ENCODE results near the gene CWC25.
A peak's percentile ranks its signal among the peaks of the same experiment; 100 is the strongest.

Gene CWC25

DNA sequence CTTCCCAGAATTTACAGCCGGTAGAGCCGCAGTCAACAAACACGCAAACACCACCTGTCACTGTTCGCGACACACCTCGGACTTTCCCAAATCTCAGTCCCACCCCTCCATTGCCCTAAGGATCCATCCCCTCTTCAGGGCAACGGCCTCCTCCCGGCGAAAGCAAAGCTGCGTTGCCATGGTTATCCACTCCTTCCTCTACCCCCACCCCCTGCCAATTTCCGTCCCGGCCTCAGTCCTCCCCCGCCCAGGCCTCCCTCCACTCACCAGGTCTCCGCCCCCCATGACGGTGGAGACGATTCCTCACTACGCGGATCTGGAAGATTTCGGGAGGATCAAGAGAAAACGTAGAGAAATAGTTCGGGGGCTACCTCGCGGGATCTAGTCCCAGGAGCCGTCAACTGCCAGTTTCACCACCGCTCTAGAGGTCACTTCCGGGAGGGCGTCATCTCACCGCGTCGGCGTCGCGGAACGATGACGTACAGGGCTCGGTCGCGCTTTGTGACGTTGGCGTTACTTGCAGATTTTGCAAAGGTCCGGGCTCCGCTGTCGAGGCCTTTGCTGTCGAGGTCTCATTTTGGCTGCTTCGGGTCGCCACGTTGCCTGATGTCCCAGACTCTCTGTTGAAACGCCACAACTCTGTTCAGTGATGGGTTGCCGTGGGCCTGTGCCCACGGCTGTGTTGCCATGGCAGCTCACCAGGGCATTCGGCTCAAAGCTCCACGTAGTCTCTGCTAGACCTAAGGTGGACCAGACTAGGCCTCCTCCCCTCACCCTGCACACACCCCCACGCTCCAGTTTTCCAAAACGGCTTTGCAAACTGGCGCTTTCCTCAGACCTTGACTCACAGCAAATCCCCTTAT lies at the start of gene CWC25:
TSS of gene CWC25 (minus strand) at position 423 of the 863 bp plus-strand sequence. CDS start at position 285, 138 bp downstream.
- Histone ChIP-seq H3K4me1 (ENCODE audit: control insufficient read depth, insufficient read depth, low read length) (peaks cover 20% of the 10 kb centered on the region), H3K9me3 (ENCODE audit: control insufficient read depth, low read length) (no peaks in the 10 kb centered on the region), H3K4me3 (ENCODE audit: low read length) (peak within 1 kb of the TSS; percentile 52), H3K27me3 (ENCODE audit: control insufficient read depth, insufficient read depth, low read length) (no peaks in the 10 kb centered on the region), H3K9ac (ENCODE audit: low read length) (peak within 1 kb of the TSS; percentile 80), H3K36me3 (ENCODE audit: control insufficient read depth, insufficient read depth, low read length) (no peaks in the 10 kb centered on the region)

DNA sequence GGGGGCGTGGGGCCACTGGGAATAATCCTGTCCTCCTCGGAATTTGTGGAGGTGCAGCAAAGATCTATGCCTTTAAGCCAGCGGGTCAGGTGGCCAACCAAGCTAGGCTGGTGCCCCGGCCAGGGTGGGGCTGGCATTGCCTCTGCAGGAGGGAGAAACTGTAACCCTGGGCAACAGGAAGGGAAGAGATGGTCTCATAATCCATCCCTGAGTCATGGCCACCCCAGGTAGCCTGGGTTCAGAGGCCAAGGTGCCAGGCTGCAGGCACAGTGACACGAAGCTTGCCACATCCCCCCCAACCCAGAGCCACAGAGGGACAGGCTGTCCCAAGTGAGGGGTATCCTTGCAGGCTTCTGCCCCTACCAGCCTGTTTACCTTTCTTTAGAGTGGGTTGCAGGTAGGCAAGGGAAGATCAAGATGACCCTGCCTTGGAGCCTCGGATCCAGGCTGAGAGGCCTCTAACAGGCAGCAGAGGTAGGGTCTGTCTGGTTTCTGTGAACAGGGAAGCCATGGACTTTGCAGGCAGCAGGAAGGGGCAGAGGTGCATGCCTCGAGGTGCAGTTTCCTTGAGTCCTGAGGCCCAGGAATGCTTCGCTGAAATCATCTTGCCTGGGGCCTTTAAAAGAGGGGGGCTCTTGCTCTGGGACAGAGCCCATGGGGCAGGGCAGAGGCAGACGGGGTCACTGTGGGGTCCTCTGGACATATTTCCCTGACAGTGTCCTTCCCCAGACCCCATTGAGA lies 48.7 kb upstream of the CWC25 start:
- Histone ChIP-seq H3K9ac (ENCODE audit: low read length) (peak overlapping the region; percentile 92), H3K9me3 (ENCODE audit: control insufficient read depth, low read length) (no peaks in the 10 kb centered on the region), H3K36me3 (ENCODE audit: control insufficient read depth, insufficient read depth, low read length) (peaks cover 18% of the 10 kb centered on the region), H3K4me1 (ENCODE audit: control insufficient read depth, insufficient read depth, low read length) (peaks cover 57% of the 10 kb centered on the region), H3K27me3 (ENCODE audit: control insufficient read depth, insufficient read depth, low read length) (no peaks in the 10 kb centered on the region), H3K4me3 (ENCODE audit: low read length) (no peak overlapping the region)

DNA sequence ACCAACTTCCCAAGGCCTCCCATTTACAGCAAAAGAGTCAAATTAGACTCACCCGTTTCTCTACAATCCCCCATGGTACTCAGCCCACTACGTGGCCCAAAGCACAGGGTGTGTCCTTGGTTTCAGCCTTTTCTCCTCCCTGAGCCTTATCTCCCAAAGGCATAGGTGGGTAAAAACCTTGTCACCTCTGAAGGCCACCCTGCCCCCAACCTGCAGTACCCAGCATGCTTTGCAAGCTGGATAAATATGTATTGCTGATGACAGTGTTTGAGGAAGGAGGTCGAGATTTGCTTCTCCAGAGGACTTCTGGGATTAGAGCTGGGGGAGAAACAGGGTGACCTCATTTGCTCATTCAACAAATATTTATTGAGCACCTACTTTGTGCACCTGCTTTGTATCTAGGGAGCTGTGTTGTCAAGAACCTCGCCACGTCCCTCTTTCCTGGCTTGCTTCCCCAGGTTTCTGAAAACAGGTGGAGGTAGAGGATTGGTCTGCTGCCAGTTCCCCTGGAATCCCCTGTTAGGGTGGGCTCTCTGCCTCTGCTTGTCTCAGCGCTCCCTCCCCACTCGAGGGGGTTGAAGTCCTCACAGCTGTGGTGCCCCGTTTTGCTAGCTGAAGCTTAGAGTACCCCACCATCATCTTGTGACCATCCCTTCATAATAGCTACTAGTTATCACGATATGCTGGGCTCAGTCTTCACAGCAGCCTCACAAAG lies 47.7 kb upstream of the CWC25 start:
- H3K4me1 ChIP-seq (ENCODE audit: control insufficient read depth, insufficient read depth, low read length) = peaks cover 64% of the 10 kb centered on the region
- H3K9ac ChIP-seq (ENCODE audit: low read length) = peak overlapping the region; percentile 92
- H3K36me3 ChIP-seq (ENCODE audit: control insufficient read depth, insufficient read depth, low read length) = peaks cover 14% of the 10 kb centered on the region
- H3K4me3 ChIP-seq (ENCODE audit: low read length) = peak overlapping the region; percentile 95
- H3K9me3 ChIP-seq (ENCODE audit: control insufficient read depth, low read length) = no peaks in the 10 kb centered on the region
- H3K27me3 ChIP-seq (ENCODE audit: control insufficient read depth, insufficient read depth, low read length) = no peaks in the 10 kb centered on the region

DNA sequence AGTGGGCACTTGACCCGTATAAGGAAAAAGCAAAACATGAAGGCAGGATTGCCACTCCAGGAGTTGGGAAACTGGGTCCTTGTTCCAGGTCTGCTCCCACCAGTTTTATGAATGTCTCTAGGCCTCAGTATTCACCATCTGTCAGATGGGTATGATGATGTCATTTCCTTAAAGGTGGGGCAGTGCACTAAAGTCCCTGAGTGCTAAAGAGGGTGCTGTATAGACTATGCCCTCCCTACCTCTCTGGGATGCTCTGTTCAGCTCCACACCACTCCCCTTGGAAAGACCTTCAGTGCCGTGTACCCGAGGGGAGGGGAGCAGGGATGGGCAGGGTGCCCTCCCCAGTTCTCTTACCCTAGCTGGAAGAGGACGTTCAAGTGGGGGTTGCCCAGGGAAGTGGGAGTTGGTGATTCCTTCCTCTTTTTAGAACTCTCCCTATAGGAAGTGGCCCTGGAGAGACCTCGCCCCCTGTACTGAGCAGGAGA lies 46.9 kb upstream of the CWC25 start:
- peaks cover 60% of the 10 kb centered on the region for H3K4me1 ChIP-seq (ENCODE audit: control insufficient read depth, insufficient read depth, low read length)

DNA sequence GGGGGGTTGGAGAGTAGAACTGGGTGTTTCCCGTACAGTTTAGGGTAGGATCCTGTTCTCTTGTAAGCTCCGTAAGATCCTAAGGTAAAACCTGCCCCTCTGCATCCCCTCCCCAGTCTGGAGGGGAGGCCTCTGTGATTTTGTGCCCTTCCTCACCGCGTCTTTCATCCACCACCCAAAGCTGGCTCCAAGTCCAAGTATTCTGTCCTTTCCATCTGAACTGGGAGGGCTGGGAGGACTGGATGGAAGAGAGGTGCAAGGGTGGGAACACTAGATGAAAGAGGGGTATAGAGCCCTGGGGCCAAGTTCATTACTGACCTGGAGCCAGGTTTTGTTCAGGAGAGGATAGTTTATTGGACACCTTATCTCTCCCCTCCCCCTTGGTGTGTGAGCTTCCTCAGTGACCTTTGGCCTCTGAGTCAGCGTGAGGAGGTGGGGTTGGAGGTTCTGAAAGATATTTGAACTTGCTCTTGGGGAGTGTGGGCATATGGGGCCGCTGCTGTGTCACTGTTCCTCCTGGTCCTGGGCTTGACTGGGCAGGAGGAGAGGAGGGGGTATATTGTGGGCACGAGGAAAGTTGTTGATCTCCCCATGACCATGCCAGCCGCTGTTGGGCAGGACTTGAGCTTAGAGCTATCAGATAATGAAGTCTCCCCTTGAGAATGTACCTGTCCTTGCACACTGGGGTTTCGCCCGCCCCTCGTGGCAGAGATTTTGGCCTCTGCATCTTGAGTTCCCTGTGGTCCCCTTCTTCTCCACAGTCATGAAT lies 46.3 kb upstream of the CWC25 start:
- H3K4me1 ChIP-seq (ENCODE audit: control insufficient read depth, insufficient read depth, low read length) = peaks cover 55% of the 10 kb centered on the region
- H3K9me3 ChIP-seq (ENCODE audit: control insufficient read depth, low read length) = no peaks in the 10 kb centered on the region
- peak overlapping the region; percentile 95 for H3K4me3 ChIP-seq (ENCODE audit: low read length)
- H3K9ac ChIP-seq (ENCODE audit: low read length) = peak overlapping the region; percentile 92
- H3K27me3 ChIP-seq (ENCODE audit: control insufficient read depth, insufficient read depth, low read length) = no peaks in the 10 kb centered on the region
- peaks cover 13% of the 10 kb centered on the region for H3K36me3 ChIP-seq (ENCODE audit: control insufficient read depth, insufficient read depth, low read length)

More for the DNA sequence above, 46.9 kb upstream of the CWC25 start:
- peak overlapping the region; percentile 92 for H3K9ac ChIP-seq (ENCODE audit: low read length)
- no peaks in the 10 kb centered on the region for H3K27me3 ChIP-seq (ENCODE audit: control insufficient read depth, insufficient read depth, low read length)
- H3K36me3 ChIP-seq (ENCODE audit: control insufficient read depth, insufficient read depth, low read length) = peaks cover 13% of the 10 kb centered on the region
- H3K9me3 ChIP-seq (ENCODE audit: control insufficient read depth, low read length) = no peaks in the 10 kb centered on the region
- peak overlapping the region; percentile 95 for H3K4me3 ChIP-seq (ENCODE audit: low read length)

DNA sequence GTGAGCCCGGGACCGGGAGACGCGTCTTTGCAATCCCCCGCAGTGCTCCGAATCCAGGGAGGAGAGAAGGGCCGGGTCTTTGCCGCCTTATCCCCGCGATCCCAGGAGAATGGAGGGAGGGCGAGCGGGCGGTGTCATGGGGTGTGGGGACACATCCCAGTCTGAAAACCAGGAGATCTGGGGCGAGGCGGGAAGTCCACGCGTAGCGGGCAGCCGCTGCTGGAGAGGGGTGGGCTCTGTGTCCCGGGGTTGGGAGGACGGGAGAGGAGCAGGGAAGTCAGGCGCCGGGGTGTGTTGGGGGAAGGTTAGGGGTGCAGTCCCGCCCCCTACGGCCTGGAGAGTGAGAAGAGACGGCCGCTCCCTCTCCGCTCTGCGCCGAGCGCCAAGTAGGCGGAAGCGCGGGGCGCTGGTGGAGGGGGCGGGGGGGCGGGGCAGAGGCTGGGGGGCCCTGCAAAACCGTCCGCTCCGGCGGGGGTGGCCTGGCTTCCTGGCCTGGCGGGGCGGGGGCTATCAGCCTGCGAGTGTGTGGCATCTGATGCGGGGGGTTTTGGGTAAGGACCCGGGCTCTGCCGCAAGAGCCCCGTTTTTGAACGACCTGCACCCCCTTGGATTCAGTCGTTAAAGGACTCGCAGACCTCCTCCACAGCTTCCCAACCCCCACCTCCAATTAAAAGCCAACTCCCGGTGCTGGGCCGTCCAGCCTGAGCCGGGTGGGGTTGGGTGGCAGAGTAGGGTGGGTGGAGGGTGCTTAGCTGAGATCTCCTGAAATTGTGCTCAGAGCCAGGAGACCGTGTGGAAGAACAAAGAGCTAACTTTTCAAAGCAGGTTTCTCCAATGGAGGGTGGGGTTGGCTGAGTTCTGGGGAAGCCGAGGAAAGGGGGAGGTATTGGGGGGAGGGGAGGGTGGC lies 45.4 kb upstream of the CWC25 start:
- Histone ChIP-seq H3K36me3 (ENCODE audit: control insufficient read depth, insufficient read depth, low read length) (peaks cover 13% of the 10 kb centered on the region), H3K9ac (ENCODE audit: low read length) (peak overlapping the region; percentile 97), H3K4me3 (ENCODE audit: low read length) (peak overlapping the region; percentile 95), H3K27me3 (ENCODE audit: control insufficient read depth, insufficient read depth, low read length) (no peaks in the 10 kb centered on the region), H3K9me3 (ENCODE audit: control insufficient read depth, low read length) (no peaks in the 10 kb centered on the region), H3K4me1 (ENCODE audit: control insufficient read depth, insufficient read depth, low read length) (peaks cover 50% of the 10 kb centered on the region)

DNA sequence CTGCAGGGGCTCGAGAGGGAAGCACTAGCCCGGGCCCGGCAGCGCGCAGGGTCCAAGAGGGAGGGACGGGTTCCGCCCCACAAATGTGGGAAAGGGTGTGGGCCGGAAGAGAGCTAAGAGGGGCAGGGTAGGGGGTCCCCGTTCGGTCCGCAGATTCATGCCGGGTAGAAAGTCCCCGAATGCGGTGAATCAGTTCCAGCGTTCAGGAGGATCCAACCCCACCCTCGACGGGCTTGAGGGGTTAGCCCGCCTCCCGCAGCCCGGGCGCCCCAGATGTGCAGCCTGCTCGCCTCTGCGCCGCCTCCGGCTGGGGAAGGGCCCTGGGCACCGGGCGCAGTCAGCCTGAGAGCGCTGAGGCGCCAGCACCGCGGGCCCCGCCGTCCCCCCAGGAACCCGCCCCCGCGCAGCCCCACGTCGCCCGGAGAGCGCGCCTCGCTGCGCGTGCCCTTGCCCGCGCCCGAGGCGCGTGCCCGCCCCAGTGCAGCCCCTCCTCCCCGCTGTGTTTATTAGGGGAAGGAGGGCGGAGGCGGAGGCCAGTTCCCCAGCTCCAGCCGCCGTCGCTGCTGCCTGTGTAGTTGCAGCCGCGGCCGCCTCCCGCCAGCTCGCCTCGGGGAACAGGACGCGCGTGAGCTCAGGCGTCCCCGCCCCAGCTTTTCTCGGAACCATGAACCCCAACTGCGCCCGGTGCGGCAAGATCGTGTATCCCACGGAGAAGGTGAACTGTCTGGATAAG lies 44.6 kb upstream of the CWC25 start, which contains the start of gene LASP1:
TSS of gene LASP1 (plus strand) at position 533 of the 733 bp plus-strand sequence. CDS start at position 665, 132 bp downstream.
- Histone ChIP-seq H3K4me3 (ENCODE audit: low read length) (peak within 1 kb of the TSS; percentile 95), H3K36me3 (ENCODE audit: control insufficient read depth, insufficient read depth, low read length) (peaks cover 13% of the 10 kb centered on the region), H3K9me3 (ENCODE audit: control insufficient read depth, low read length) (no peaks in the 10 kb centered on the region), H3K4me1 (ENCODE audit: control insufficient read depth, insufficient read depth, low read length) (peaks cover 42% of the 10 kb centered on the region), H3K9ac (ENCODE audit: low read length) (peak within 1 kb of the TSS; percentile 97), H3K27me3 (ENCODE audit: control insufficient read depth, insufficient read depth, low read length) (no peaks in the 10 kb centered on the region)

DNA sequence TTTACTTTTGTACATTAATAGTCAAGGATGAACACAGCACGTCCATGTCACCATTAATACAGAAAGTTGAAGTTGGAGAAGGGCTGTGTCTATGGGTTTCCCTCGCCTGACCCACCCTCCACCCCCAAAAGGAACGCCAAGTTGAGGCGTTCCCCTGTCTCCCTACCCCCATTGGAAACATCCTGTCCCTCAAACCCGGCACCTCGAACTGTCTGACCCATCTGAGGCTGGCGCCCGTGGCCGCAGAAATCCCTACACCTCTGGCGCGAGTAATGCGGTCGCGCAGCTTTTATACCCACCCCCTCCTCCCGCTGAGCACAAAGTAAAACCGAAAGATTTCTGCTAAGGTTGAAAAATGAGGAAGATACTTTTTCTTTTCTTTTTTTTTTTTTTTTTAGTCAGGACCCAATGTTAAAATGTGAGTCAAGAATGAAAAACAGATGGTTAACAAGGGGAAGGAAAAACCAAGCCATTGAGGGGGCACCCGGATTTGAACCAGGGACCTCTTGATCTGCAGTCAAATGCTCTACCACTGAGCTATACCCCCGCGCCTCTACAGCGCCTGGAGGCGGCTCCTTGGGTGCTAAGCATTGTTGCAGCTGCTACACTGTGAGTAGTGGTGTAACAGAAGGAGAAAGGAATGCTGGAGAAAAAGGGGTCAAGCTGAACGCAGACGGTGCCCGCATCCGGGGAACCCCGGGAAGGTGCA lies 43.9 kb upstream of the CWC25 start:
- peaks cover 35% of the 10 kb centered on the region for H3K4me1 ChIP-seq (ENCODE audit: control insufficient read depth, insufficient read depth, low read length)
- peaks cover 8% of the 10 kb centered on the region for H3K36me3 ChIP-seq (ENCODE audit: control insufficient read depth, insufficient read depth, low read length)
- no peaks in the 10 kb centered on the region for H3K9me3 ChIP-seq (ENCODE audit: control insufficient read depth, low read length)
- H3K9ac ChIP-seq (ENCODE audit: low read length) = peak overlapping the region; percentile 97
- H3K4me3 ChIP-seq (ENCODE audit: low read length) = peak overlapping the region; percentile 92
- H3K27me3 ChIP-seq (ENCODE audit: control insufficient read depth, insufficient read depth, low read length) = no peaks in the 10 kb centered on the region

DNA sequence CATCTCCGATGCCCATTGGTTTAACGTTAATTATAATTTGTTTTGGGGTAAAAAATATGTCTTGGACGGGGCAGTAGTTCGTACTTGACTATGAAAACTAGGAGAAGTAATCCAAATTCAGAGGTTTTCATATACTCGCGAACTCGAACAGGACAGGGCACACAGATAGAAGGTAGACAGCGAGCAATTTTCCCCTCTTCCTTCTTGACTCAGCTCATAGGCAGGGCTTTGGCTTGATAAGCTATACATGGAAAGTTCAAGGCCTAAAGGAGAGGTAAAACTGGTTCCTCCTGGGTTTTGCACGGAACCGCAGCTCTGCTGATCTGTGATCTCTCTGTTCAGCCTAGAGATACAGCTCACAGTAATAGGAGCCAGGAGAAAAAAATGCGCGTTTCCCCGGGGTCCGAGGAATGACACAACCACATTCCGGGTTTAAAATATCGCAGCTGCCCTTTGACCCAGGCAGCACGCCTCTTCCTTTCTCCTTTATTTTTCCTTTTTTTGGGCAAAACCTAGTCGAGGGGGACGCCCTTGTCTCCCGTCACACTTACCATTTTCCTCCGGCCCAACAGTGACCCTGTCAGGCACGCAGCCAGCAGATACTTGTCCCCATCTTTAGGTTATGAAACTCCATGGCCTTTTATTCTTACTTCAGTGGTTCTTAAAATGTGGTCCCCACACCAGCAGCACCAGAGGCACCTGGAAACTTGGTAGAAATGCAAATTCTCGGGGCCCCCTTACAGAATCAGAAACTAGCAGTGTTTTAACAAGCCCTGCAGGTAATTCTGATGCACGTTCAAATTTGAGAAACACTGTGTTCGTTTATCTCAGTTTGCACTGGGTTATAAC lies 43.1 kb upstream of the CWC25 start:
- Histone ChIP-seq H3K9me3 (ENCODE audit: control insufficient read depth, low read length) (no peaks in the 10 kb centered on the region), H3K9ac (ENCODE audit: low read length) (peak overlapping the region; percentile 97), H3K4me3 (ENCODE audit: low read length) (peak overlapping the region; percentile 92), H3K36me3 (ENCODE audit: control insufficient read depth, insufficient read depth, low read length) (peaks cover 3% of the 10 kb centered on the region), H3K4me1 (ENCODE audit: control insufficient read depth, insufficient read depth, low read length) (peaks cover 27% of the 10 kb centered on the region), H3K27me3 (ENCODE audit: control insufficient read depth, insufficient read depth, low read length) (no peaks in the 10 kb centered on the region)

All from mucosa of stomach (tissue), 1 donor.